GM12878 (cell line): ENCODE measurements around the gene MYO15A. TPM values are rescaled to one million over a fixed set of nuclear protein-coding genes. Genes with fewer than 3 reads are reported as not detected.
A peak's percentile ranks its signal among the peaks of the same experiment; 100 is the strongest.

Source experiments
- CREM ChIP-seq: IDR thresholded peaks from 2 replicates; pipeline ENCODE4 v1.6.1; 2014; ENCODE audit warnings: antibody characterized with exemption, low read depth
- IKZF2 ChIP-seq, 2 experiments: fragments of 450-650 bp; IDR thresholded peaks; 2 replicates each; pipeline ENCODE4 v1.6.1; 2017; ENCODE audit warnings: mild to moderate bottlenecking in 2 of 2, moderate library complexity in 2 of 2
- MAX ChIP-seq: IDR thresholded peaks from 2 replicates; pipeline ENCODE4 v1.6.1; 2012; ENCODE audit warnings: low read depth, low read length, improper control_type of control experiment
- NFYB ChIP-seq: IDR thresholded peaks from 2 replicates; pipeline ENCODE4 v1.6.1; 2011; ENCODE audit warnings: low read depth, mild to moderate bottlenecking, low read length, improper control_type of control experiment, moderate library complexity; ENCODE audit not compliant: insufficient read depth
- SIN3A ChIP-seq: IDR thresholded peaks from 2 replicates; pipeline ENCODE4 v1.6.1; 2012; ENCODE audit warnings: low read depth, low read length, improper control_type of control experiment
- SMC3 ChIP-seq: IDR thresholded peaks from 2 replicates; pipeline ENCODE4 v1.6.1; 2011; ENCODE audit warnings: low read length, improper control_type of control experiment, borderline replicate concordance
- ZBTB40 ChIP-seq: fragments of 450-650 bp; IDR thresholded peaks from 2 replicates; pipeline ENCODE4 v1.6.1; 2016; ENCODE audit warnings: mild to moderate bottlenecking, moderate library complexity, borderline replicate concordance
- ZNF217 ChIP-seq: fragments of 450-650 bp; IDR thresholded peaks from 2 replicates; pipeline ENCODE4 v1.6.1; 2017; ENCODE audit warnings: antibody characterized with exemption, mild to moderate bottlenecking
- polyA plus RNA-seq, 11 experiments: library from polyadenylated mRNA; depleted of rRNA in 4 of 11; unstranded in 6 of 11; stranded (reverse) in 5 of 11; fragments of >200 nt; fragmentation: Nextera tagmentation in 4 of 11; fragmentation: Illumina TruSeq in 1 of 11; extraction: Ambion mirVana in 4 of 11; extraction: Trizol in 1 of 11; gene quantifications; 1 replicate in 1 of 11; 2 replicates in 10 of 11; pipeline versions ENCODE4 v1.2.1 to v1.2.3, GENCODE V29; 2011 to 2016; ENCODE audit warnings: inconsistent platforms in 2 of 11, missing spikeins in 2 of 11, low read depth in 1 of 11
- total RNA-seq, 4 experiments: library from RNA; depleted of rRNA in 3 of 4; stranded (reverse); fragments of >200 nt in 3 of 4; fragmentation: Illumina TruSeq in 1 of 4; extraction: Trizol in 1 of 4; gene quantifications; 2 replicates each; pipeline versions ENCODE4 v1.2.1 to v1.2.3, GENCODE V29; 2013 to 2021

MYO15A gene
- total and polyA plus RNA-seq, 10 of the 15 experiments (the other 5 are each of a cell fraction or from before 2014, with no cell fraction given), result 0.03 to 0.77 (median 0.21) TPM; not detected in 4

DNA sequence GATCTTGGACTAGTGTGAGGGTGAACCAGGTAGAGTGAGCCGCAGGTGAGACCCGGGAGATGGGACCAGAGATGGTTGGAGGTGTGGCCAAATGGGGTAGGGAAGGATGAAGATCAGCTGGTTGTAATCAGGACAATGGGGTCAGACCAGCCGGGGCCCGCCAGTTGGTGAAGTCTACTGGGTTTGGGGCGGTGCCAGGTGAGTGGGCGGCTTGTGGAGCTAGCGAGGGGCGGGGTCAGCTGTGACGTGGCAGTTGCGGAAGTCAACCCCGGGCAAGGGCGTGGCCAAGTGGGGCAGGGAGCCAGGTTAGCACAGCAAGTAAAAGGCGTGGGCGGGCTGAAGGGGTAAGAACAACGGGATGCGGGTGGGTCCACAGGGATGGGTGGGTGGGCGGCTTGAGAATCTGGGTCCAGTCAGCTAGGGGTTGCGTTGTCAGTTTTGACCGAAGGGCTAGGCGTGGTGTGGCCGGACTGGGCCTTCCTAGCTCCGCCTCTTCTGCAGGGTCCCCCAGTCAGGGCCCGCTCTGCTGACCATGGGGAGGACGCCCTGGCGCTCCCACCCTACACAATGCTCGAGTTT, 49.6 kb downstream of the MYO15A start (continued):
- no peak for TF ChIP-seq ZBTB40
- TF ChIP-seq NFYB, result 0 out of 2 replicates have a peak, but pooled peaks have one; percentile 16
- no peak for TF ChIP-seq SIN3A
- TF ChIP-seq SMC3, result no peak
- TF ChIP-seq IKZF2 (IDR thresholded peaks at IDR 0.05), result no peak
- TF ChIP-seq CREM, result peak; percentile 78
- no peak for TF ChIP-seq MAX
- no peak for TF ChIP-seq ZNF217
